ENCODE measurements around the gene RAB40C. TPM values are rescaled to one million over a fixed set of nuclear protein-coding genes. Genes with fewer than 3 reads are reported as not detected.
"Not testable (repeated sequence)": the region's sequence is repeated elsewhere in the genome, so short reads cannot be mapped to it uniquely, and the experiment has no call there.

Gene RAB40C
- polyA plus RNA-seq, 1 donor (not counting 4 experiments of a cell fraction or from before 2014, with no cell fraction given): 4.0 TPM

DNA sequence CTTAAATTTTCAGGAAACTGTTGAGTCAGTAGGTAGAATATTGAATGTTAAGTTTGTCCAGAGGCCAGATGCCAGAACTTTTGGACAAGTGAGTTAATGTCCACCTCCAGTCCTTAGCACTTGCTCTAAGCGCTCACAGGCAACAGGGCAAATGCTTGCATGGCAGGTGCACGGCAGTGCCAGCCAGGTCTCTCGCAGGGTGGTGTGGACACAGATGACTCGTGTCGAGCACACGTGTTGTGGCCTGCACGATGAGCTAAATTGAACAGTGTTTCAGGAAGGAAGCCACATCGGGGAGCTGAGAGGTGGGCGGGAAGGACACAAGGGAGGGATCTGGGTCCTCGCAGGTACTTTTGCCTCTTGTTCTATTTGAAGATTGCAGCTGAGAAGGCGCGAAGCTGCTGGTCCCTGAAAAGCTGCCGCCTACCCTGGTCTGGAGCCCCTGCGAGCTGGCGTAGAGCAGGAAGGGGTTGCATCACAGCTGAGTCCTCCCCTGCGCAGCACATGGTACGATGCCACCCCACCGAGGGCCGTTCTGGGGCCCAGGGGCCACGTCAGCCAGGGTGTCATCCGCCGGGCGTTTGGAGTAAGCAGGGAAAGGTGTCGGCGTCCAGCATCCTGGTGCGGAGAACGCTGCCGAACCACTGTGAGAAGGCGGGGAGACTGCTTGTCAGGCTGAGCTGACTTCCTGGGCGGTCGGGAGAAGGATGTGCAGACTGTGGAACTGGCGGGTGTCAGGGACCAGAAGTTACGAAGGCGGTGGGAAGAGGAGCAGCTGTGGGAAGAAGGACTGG, 6.3 kb downstream of the RAB40C start:
- DNase-seq (ENCODE audit: low read depth, low spot score) (no peak), FAIRE-seq (no peak)
- Histone ChIP-seq H3K4me2 (ENCODE audit: control insufficient read depth, extremely low read depth, insufficient read depth, low read depth, low read length) (no peak overlapping the region), H3K9me1 (ENCODE audit: control insufficient read depth, extremely low read depth, insufficient read depth, low read length) (peaks cover 10% of the 10 kb centered on the region), H3K27me3 (ENCODE audit: control insufficient read depth, extremely low read depth, insufficient read depth, low read length) (no peaks in the 10 kb centered on the region), H3K4me1 (ENCODE audit: control insufficient read depth, extremely low read depth, insufficient read depth, low read length) (peaks cover 37% of the 10 kb centered on the region), H3K9ac (ENCODE audit: control insufficient read depth, extremely low read depth, insufficient read depth, low read length) (no peak overlapping the region), H3K36me3 (ENCODE audit: control insufficient read depth in 2 of 2, extremely low read depth in 1 of 2, insufficient read depth in 2 of 2, low read length in 2 of 2) (peaks cover 3 to 4% of the 10 kb centered on the region in 2 experiments), H3K27ac (ENCODE audit: control insufficient read depth, insufficient read depth, low read length) (no peak overlapping the region), H2AFZ (ENCODE audit: control insufficient read depth, low read length) (no peak overlapping the region), H3K79me2 (ENCODE audit: control insufficient read depth, insufficient read depth, low read length) (peaks cover 39% of the 10 kb centered on the region), H4K20me1 (ENCODE audit: control insufficient read depth, extremely low read depth, insufficient read depth, low read length) (peaks cover 41% of the 10 kb centered on the region), H3K9me3 (ENCODE audit: control insufficient read depth, low read depth, low read length) (no peaks in the 10 kb centered on the region), H3K4me3 (ENCODE audit: control insufficient read depth in 2 of 3, extremely low read depth in 1 of 3, insufficient read depth in 2 of 3, low read depth in 1 of 3, low read length in 3 of 3) (no peak overlapping the region)
- no peak for TF ChIP-seq EZH2 (IDR thresholded peaks at IDR 0.05; ENCODE audit: low read length)
- TF ChIP-seq, protein P1, sequence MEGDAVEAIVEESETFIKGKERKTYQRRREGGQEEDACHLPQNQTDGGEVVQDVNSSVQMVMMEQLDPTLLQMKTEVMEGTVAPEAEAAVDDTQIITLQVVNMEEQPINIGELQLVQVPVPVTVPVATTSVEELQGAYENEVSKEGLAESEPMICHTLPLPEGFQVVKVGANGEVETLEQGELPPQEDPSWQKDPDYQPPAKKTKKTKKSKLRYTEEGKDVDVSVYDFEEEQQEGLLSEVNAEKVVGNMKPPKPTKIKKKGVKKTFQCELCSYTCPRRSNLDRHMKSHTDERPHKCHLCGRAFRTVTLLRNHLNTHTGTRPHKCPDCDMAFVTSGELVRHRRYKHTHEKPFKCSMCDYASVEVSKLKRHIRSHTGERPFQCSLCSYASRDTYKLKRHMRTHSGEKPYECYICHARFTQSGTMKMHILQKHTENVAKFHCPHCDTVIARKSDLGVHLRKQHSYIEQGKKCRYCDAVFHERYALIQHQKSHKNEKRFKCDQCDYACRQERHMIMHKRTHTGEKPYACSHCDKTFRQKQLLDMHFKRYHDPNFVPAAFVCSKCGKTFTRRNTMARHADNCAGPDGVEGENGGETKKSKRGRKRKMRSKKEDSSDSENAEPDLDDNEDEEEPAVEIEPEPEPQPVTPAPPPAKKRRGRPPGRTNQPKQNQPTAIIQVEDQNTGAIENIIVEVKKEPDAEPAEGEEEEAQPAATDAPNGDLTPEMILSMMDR (optimal IDR thresholded peaks at IDR 0.05 in 1 of 3, IDR thresholded peaks at IDR 0.05 in 1 of 3, conservative IDR thresholded peaks at IDR 0.05 in 1 of 3; ENCODE audit: extremely low read depth in 1 of 3, insufficient read depth in 2 of 3, low read length in 3 of 3): no peak
- dilution Hi-C loops (cut with MboI; ENCODE audit: extremely low pct_ligation_motif_present, low sequenced_read_pairs): no loop called here

DNA sequence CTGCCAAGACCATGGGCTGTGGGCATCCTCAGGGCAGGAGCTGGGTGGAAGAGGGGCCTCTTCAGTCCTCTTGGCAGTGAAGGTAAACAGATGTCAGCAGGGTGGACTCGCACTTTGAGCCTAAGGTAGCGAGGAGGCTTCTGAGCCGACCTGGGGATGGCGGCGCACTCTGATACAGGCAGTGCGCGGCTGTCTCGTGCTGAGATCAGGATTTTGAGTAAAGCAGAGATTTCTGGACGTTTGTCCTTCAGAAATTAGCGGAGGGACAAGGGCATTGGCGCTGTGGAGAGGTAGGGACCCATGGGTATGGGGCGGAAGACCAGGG, 6.8 kb downstream of the RAB40C start:
- no peak for DNase-seq (ENCODE audit: low read depth, low spot score)
- H3K4me3 ChIP-seq (ENCODE audit: control insufficient read depth in 2 of 3, extremely low read depth in 1 of 3, insufficient read depth in 2 of 3, low read depth in 1 of 3, low read length in 3 of 3): no peak overlapping the region
- peaks cover 40% of the 10 kb centered on the region for H3K79me2 ChIP-seq (ENCODE audit: control insufficient read depth, insufficient read depth, low read length)
- no peak for FAIRE-seq
- H3K36me3 ChIP-seq (ENCODE audit: control insufficient read depth in 2 of 2, extremely low read depth in 1 of 2, insufficient read depth in 2 of 2, low read length in 2 of 2): peaks cover 3 to 4% of the 10 kb centered on the region in 2 experiments
- H3K9ac ChIP-seq (ENCODE audit: control insufficient read depth, extremely low read depth, insufficient read depth, low read length): no peak overlapping the region
- peaks cover 10% of the 10 kb centered on the region for H3K9me1 ChIP-seq (ENCODE audit: control insufficient read depth, extremely low read depth, insufficient read depth, low read length)
- TF ChIP-seq, protein P1 (optimal IDR thresholded peaks at IDR 0.05 in 1 of 3, IDR thresholded peaks at IDR 0.05 in 1 of 3, conservative IDR thresholded peaks at IDR 0.05 in 1 of 3; ENCODE audit: extremely low read depth in 1 of 3, insufficient read depth in 2 of 3, low read length in 3 of 3): no peak
- TF ChIP-seq EZH2 (IDR thresholded peaks at IDR 0.05; ENCODE audit: low read length): no peak
- dilution Hi-C loops (cut with MboI; ENCODE audit: extremely low pct_ligation_motif_present, low sequenced_read_pairs): no loop called here
- no peak overlapping the region for H3K27ac ChIP-seq (ENCODE audit: control insufficient read depth, insufficient read depth, low read length)
- no peaks in the 10 kb centered on the region for H3K9me3 ChIP-seq (ENCODE audit: control insufficient read depth, low read depth, low read length)
- peaks cover 40% of the 10 kb centered on the region for H4K20me1 ChIP-seq (ENCODE audit: control insufficient read depth, extremely low read depth, insufficient read depth, low read length)
- no peak overlapping the region for H2AFZ ChIP-seq (ENCODE audit: control insufficient read depth, low read length)
- peaks cover 32% of the 10 kb centered on the region for H3K4me1 ChIP-seq (ENCODE audit: control insufficient read depth, extremely low read depth, insufficient read depth, low read length)
- no peaks in the 10 kb centered on the region for H3K27me3 ChIP-seq (ENCODE audit: control insufficient read depth, extremely low read depth, insufficient read depth, low read length)
- no peak overlapping the region for H3K4me2 ChIP-seq (ENCODE audit: control insufficient read depth, extremely low read depth, insufficient read depth, low read depth, low read length)

DNA sequence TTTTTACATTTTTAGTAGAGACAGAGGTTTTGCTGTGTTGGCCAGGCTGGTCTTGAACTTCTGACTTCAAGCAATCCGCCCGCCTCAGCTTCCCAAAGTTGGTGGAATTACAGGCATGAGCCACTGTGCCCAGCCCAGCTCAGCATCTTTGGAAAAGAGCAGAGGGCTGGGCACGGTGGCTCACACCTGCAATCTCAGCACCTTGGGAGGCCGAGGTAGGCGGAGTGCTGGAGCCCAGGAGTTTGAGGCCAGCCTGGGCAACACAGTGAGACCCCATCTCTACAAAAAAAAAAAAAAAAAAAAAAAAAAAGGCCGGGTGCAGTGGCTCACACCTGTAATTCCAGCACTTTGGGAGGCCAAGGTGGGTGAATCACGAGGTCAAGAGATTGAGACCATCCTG, 7.8 kb downstream of the RAB40C start:
- H3K4me2 ChIP-seq (ENCODE audit: control insufficient read depth, extremely low read depth, insufficient read depth, low read depth, low read length); H3K4me3 ChIP-seq (ENCODE audit: control insufficient read depth in 2 of 3, extremely low read depth in 1 of 3, insufficient read depth in 2 of 3, low read depth in 1 of 3, low read length in 3 of 3); dilution Hi-C loops (cut with MboI; ENCODE audit: extremely low pct_ligation_motif_present, low sequenced_read_pairs); DNase-seq (ENCODE audit: low read depth, low spot score); H3K9me1 ChIP-seq (ENCODE audit: control insufficient read depth, extremely low read depth, insufficient read depth, low read length); H3K27me3 ChIP-seq (ENCODE audit: control insufficient read depth, extremely low read depth, insufficient read depth, low read length); H3K9me3 ChIP-seq (ENCODE audit: control insufficient read depth, low read depth, low read length); H3K27ac ChIP-seq (ENCODE audit: control insufficient read depth, insufficient read depth, low read length); FAIRE-seq; H3K36me3 ChIP-seq (ENCODE audit: control insufficient read depth in 2 of 2, extremely low read depth in 1 of 2, insufficient read depth in 2 of 2, low read length in 2 of 2); H2AFZ ChIP-seq (ENCODE audit: control insufficient read depth, low read length); H3K9ac ChIP-seq (ENCODE audit: control insufficient read depth, extremely low read depth, insufficient read depth, low read length): not testable (repeated sequence)
- Histone ChIP-seq H4K20me1 (ENCODE audit: control insufficient read depth, extremely low read depth, insufficient read depth, low read length) (peaks cover 34% of the 10 kb centered on the region), H3K79me2 (ENCODE audit: control insufficient read depth, insufficient read depth, low read length) (peaks cover 37% of the 10 kb centered on the region), H3K4me1 (ENCODE audit: control insufficient read depth, extremely low read depth, insufficient read depth, low read length) (peaks cover 23% of the 10 kb centered on the region)

Measured in keratinocyte (primary cell).